ENCODE results near the gene UBC. TPM values are rescaled to one million over a fixed set of nuclear protein-coding genes. Genes with fewer than 3 reads are reported as not detected.
"Not testable (repeated sequence)": the region's sequence is repeated elsewhere in the genome, so short reads cannot be mapped to it uniquely, and the experiment has no call there.

The UBC gene
- total RNA-seq, 5 donors from 2014 or later (not counting 1 experiment from before 2014, with no cell fraction given) = 786 to 1,410 (median 885) TPM

DNA sequence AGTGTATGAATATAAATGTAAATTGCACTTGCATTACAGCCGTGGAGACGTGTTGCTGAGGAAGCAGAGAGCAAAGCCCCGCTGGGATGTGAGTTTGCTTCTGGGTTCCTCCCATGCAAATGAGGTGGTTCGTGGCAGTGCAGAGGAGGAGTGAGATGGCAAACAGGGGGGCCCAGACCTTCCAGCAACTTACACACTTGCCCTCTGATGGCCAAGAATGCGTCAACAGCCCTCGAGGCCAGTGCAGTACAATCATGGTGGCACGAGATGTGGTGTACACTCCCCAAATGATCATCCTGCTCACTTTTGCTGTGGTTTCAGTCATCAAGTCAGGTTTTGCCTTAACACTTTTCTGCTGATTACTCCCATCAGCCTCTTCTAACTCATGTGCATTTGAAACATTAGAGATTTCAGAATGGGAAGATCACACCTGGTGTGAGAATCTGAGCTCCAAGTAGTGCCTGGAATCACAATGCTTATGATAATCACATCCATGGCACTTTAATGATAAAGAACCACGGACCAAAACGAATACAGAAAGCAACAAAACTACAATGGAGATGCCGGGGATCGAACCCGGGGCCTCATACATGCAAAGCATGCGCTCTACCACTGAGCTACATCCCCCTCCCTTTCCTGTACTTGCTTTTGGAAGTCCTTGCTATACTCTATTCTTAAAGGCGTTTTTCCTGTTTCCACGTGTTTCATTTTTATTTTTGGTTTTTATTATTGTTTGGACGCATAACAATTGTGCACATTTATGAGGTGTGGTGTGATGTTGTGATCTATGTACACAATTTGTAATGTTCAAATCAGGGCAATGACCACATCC lies 7.0 kb upstream of the UBC start:
- Histone ChIP-seq H3K27ac (ENCODE audit: low read length) (peak overlapping the region; percentile 91), H3K4me3 (ENCODE audit: control insufficient read depth in 1 of 2, extremely low read depth in 1 of 2, low read length in 1 of 2) (peak overlapping the region; percentile 27 to 51), H3K27me3 (replicated peaks in 1 of 2; ENCODE audit: control insufficient read depth in 2 of 2, extremely low read depth in 1 of 2, insufficient read depth in 2 of 2, low read length in 1 of 2) (no peaks in the 10 kb centered on the region), H3K4me1 (ENCODE audit: control insufficient read depth in 1 of 2, extremely low read depth in 1 of 2, insufficient read depth in 2 of 2, low read length in 2 of 2) (peaks cover 41 to 65% of the 10 kb centered on the region in 2 experiments), H3K9me3 (no peaks in the 10 kb centered on the region), H3K36me3 (ENCODE audit: control insufficient read depth in 2 of 2, extremely low read depth in 1 of 2, insufficient read depth in 1 of 2, low read length in 1 of 2) (no peaks in the 10 kb centered on the region)
- peak overlapping the region; percentile 49 to 99 (median 74) for H3K4me3 Mint-ChIP-seq
- H3K27me3 Mint-ChIP-seq = no peaks in the 10 kb centered on the region
- 0% methylated on average over 11 of the region's 16 CpGs for WGBS (ENCODE audit: insufficient coverage)
- ChIA-PET CTCF (interaction anchor here in 1 of 2 donors (1.2 to 2.4 kb wide), 3 partner anchors 10 to 19 kb away, joined by 3 to 24 read pairs (median 13); no protein-coding TSS in a partner anchor), POLR2A (interaction anchor here in 1 of 2 donors (0.6 kb wide), 1 partner anchor 983 kb away, joined by 3 read pairs; no protein-coding TSS in a partner anchor)
- DNase-seq (peak; percentile 24 to 83 (median 53)), ATAC-seq (replicated peaks in 1 of 4) (peak in 3 of 4 experiments; percentile 6 to 25 (median 20))
- H3K9me3 Mint-ChIP-seq = no peaks in the 10 kb centered on the region
- H3K27ac Mint-ChIP-seq = peak overlapping the region; percentile 99
- peaks cover 62 to 69% (median 63%) of the 10 kb centered on the region in 3 donors for H3K4me1 Mint-ChIP-seq
- no peaks in the 10 kb centered on the region for H3K36me3 Mint-ChIP-seq

DNA sequence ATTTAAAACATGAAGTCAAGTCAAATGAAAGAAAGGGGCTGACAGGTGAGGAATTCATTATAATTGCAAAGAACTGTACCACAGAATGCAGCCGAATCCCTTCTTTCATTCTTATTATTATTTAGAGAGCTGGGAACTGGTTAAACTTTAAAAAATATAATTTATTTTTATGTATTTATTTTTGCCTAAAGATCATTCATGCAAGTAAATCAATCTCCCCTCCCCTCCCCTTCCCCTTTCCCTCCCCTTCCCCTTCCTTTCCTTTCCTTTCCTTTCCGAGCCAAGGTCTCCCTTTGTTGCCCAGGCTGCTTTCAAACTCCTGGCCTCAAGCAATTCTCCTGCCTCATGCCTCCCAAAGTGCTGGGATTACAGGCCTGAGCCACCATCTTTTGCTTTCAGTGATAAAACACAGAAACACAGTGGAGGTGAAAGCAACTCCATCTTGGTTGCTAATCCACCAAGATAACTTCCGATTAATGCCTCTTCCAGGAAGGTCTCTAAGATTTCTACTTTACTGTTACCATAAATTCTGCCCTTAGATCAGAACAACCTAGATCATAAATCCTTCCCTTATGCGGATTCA lies 6.0 kb upstream of the UBC start:
- Mint-ChIP-seq H3K4me3 (peak overlapping the region; percentile 62 to 99 (median 74)), H3K4me1 (peaks cover 66 to 75% (median 71%) of the 10 kb centered on the region in 3 donors), H3K27me3 (no peaks in the 10 kb centered on the region), H3K36me3 (no peaks in the 10 kb centered on the region), H3K9me3 (no peaks in the 10 kb centered on the region), H3K27ac (peak overlapping the region; percentile 99)
- Histone ChIP-seq H3K27ac (ENCODE audit: low read length) (peak overlapping the region; percentile 91), H3K4me3 (ENCODE audit: control insufficient read depth in 1 of 2, extremely low read depth in 1 of 2, low read length in 1 of 2) (peak overlapping the region in 1 of 2 donors; percentile 20), H3K4me1 (ENCODE audit: control insufficient read depth in 1 of 2, extremely low read depth in 1 of 2, insufficient read depth in 2 of 2, low read length in 2 of 2) (peaks cover 49 to 68% of the 10 kb centered on the region in 2 experiments), H3K9me3 (no peaks in the 10 kb centered on the region), H3K27me3 (replicated peaks in 1 of 2; ENCODE audit: control insufficient read depth in 2 of 2, extremely low read depth in 1 of 2, insufficient read depth in 2 of 2, low read length in 1 of 2) (no peaks in the 10 kb centered on the region), H3K36me3 (ENCODE audit: control insufficient read depth in 2 of 2, extremely low read depth in 1 of 2, insufficient read depth in 1 of 2, low read length in 1 of 2) (no peaks in the 10 kb centered on the region)
- ATAC-seq (replicated peaks in 1 of 4) (no peak), DNase-seq (no peak)
- WGBS (ENCODE audit: insufficient coverage) = 54% methylated on average over 2 of the region's 4 CpGs
- POLR2A ChIA-PET = interaction anchor here (0.6 to 3.2 kb wide), 3 partner anchors 10 to 312 kb away, joined by 4 to 23 read pairs (median 6); no protein-coding TSS in a partner anchor
- CTCF ChIA-PET = interaction anchor here in 1 of 2 donors (0.6 to 5.1 kb wide), 5 partner anchors 10 to 21 kb away, joined by 3 to 64 read pairs (median 13); no protein-coding TSS in a partner anchor

DNA sequence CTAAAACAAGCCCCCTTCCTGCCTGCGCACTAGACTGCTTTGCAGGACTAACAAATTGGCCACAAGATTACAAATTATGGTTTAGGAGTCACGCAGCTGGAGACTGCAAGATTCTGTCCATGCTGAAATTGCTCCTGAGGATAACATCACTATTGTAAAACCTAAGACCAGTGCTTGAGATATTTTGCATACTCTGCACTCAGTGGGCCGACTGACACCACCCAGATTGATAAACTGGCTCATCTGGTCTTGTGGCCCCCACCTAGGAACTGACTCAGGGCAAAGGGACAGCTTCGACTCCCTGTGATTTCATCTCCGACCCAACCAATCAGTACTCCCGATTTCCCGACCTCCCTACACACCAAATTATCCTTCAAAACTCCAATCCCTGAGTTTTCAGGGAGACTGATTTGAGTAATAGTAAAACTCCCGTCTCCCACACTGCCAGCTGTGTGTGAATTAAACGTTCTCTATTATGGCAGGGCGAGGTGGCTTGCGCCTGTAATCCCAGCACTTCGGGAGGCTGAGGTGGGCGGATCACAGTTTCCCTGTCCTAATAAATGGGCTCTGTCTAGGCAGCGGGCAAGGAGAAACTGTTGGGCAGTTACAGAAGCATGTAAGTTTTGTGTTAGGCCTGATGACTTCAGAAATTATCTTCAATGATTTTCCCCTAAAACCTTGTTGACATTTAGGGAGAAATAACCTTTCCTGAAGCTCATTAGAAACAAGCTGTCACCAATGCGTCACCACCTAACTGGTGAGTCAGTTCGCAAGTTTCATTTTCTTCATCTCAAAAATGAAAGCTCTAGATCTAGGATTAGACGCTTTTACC lies 5.3 kb upstream of the UBC start:
- ATAC-seq (replicated peaks in 1 of 4) = no peak
- peak in 11 of 35 experiments; percentile 14 to 80 (median 29) for DNase-seq
- POLR2A ChIA-PET = interaction anchor here (0.6 to 3.2 kb wide), 5 partner anchors 9 to 311 kb away, joined by 4 to 23 read pairs (median 6); no protein-coding TSS in a partner anchor
- Mint-ChIP-seq H3K36me3 (no peaks in the 10 kb centered on the region), H3K4me3 (peak overlapping the region; percentile 62 to 99 (median 72)), H3K4me1 (peaks cover 66 to 78% (median 75%) of the 10 kb centered on the region in 3 donors), H3K27me3 (peaks cover 0 to under 1% of the 10 kb centered on the region in 2 donors), H3K9me3 (no peaks in the 10 kb centered on the region), H3K27ac (peak overlapping the region; percentile 99)
- Histone ChIP-seq H3K9me3 (no peaks in the 10 kb centered on the region), H3K36me3 (ENCODE audit: control insufficient read depth in 2 of 2, extremely low read depth in 1 of 2, insufficient read depth in 1 of 2, low read length in 1 of 2) (no peaks in the 10 kb centered on the region), H3K27ac (ENCODE audit: low read length) (peak overlapping the region; percentile 91), H3K4me1 (ENCODE audit: control insufficient read depth in 1 of 2, extremely low read depth in 1 of 2, insufficient read depth in 2 of 2, low read length in 2 of 2) (peaks cover 54 to 73% of the 10 kb centered on the region in 2 experiments), H3K27me3 (replicated peaks in 1 of 2; ENCODE audit: control insufficient read depth in 2 of 2, extremely low read depth in 1 of 2, insufficient read depth in 2 of 2, low read length in 1 of 2) (no peaks in the 10 kb centered on the region), H3K4me3 (ENCODE audit: control insufficient read depth in 1 of 2, extremely low read depth in 1 of 2, low read length in 1 of 2) (peak overlapping the region in 1 of 2 donors; percentile 20)
- CTCF ChIA-PET = interaction anchor here (0.6 to 5.1 kb wide), 6 partner anchors 7 to 20 kb away, joined by 3 to 64 read pairs (median 10); no protein-coding TSS in a partner anchor
- 55% methylated on average over 6 of the region's 17 CpGs for WGBS (ENCODE audit: insufficient coverage)

DNA sequence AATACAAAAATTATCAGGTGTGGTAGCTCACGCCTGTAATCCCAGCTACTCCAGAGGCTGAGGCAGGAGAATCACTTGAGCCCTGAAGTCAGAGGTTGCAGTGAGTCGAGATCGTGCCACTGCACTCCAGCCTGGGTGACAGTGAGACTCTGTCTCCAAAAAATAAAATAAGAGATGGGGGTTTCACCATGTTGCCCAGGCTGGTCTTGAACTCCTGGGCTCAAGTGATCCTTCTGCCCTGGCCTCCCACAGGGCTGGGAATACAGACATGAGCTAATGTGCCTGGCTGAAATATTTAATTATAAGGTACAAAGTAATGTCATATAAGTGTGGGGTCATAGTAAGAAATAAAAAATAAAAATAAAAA lies 4.2 kb upstream of the UBC start:
- Mint-ChIP-seq H3K36me3 (peaks cover 11% of the 10 kb centered on the region), H3K27ac (peak overlapping the region; percentile 98 to 99), H3K4me1 (peaks cover 78 to 89% (median 81%) of the 10 kb centered on the region in 3 donors), H3K4me3 (peak overlapping the region; percentile 99 to 100 (median 100))
- not testable (repeated sequence) for DNase-seq; H3K9me3 Mint-ChIP-seq; H3K36me3 ChIP-seq (ENCODE audit: control insufficient read depth in 2 of 2, extremely low read depth in 1 of 2, insufficient read depth in 1 of 2, low read length in 1 of 2); H3K27me3 ChIP-seq (replicated peaks in 1 of 2; ENCODE audit: control insufficient read depth in 2 of 2, extremely low read depth in 1 of 2, insufficient read depth in 2 of 2, low read length in 1 of 2); H3K9me3 ChIP-seq; ATAC-seq (replicated peaks in 1 of 4); H3K27me3 Mint-ChIP-seq
- 80% methylated on average over 2 of the region's 3 CpGs for WGBS (ENCODE audit: insufficient coverage)
- ChIA-PET CTCF (interaction anchor here (2.3 to 5.1 kb wide), 5 partner anchors 8 to 22 kb away, joined by 7 to 64 read pairs (median 14); no protein-coding TSS in a partner anchor), POLR2A (interaction anchor here (1.3 to 3.2 kb wide), 3 partner anchors 8 to 21 kb away, joined by 5 to 23 read pairs (median 10); no protein-coding TSS in a partner anchor)
- peak overlapping the region in 1 of 2 donors; percentile 44 for H3K4me3 ChIP-seq (ENCODE audit: control insufficient read depth in 1 of 2, extremely low read depth in 1 of 2, low read length in 1 of 2)
- H3K4me1 ChIP-seq (ENCODE audit: control insufficient read depth in 1 of 2, extremely low read depth in 1 of 2, insufficient read depth in 2 of 2, low read length in 2 of 2) = peaks cover 54 to 75% of the 10 kb centered on the region in 2 experiments
- peak overlapping the region; percentile 91 for H3K27ac ChIP-seq (ENCODE audit: low read length)

DNA sequence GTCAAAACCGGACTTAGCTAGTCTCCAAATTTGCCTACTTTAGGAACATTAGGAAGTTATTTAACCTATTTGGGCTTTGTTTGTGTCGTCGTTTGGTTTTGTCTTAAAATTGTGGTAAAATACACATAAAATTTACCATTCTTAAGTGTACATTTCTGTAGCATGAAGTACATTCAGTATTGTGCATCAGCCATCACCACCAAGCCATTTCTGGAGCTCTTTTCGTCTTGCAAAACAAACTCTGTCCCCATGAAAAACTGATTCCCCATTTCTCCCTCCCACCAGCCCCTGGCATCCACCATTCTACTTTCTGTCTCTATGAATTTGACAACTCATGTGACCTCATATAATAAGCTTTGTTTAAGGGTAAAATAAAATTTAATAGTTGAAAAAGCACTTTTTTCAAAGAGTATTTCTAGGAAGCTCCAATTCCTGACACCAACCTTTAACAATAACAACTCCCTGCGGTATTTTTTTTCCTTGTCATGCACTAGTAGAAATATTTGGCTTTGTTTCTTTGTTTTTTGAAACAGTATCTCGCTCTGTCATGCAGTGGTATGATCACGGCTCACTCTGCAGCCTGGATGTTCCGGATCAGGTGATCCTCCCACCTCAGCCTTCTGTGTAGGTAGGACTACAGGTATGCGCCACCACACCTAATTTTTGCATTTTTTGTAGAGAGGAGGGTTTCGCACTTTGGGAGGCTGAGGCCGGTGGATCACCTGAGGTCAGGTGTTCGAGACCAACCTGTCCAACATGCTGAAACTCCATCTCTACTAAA lies 3.6 kb upstream of the UBC start:
- DNase-seq = no peak
- 54% methylated on average over 3 of the region's 12 CpGs for WGBS (ENCODE audit: insufficient coverage)
- Histone ChIP-seq H3K4me1 (ENCODE audit: control insufficient read depth in 1 of 2, extremely low read depth in 1 of 2, insufficient read depth in 2 of 2, low read length in 2 of 2) (peaks cover 57 to 79% of the 10 kb centered on the region in 2 experiments), H3K36me3 (ENCODE audit: control insufficient read depth in 2 of 2, extremely low read depth in 1 of 2, insufficient read depth in 1 of 2, low read length in 1 of 2) (peaks cover 0 to 6% of the 10 kb centered on the region in 2 donors), H3K4me3 (ENCODE audit: control insufficient read depth in 1 of 2, extremely low read depth in 1 of 2, low read length in 1 of 2) (peak overlapping the region; percentile 44 to 84), H3K9me3 (no peaks in the 10 kb centered on the region), H3K27me3 (replicated peaks in 1 of 2; ENCODE audit: control insufficient read depth in 2 of 2, extremely low read depth in 1 of 2, insufficient read depth in 2 of 2, low read length in 1 of 2) (no peaks in the 10 kb centered on the region), H3K27ac (ENCODE audit: low read length) (peak overlapping the region; percentile 91)
- peaks cover 83 to 94% (median 86%) of the 10 kb centered on the region in 3 donors for H3K4me1 Mint-ChIP-seq
- ChIA-PET CTCF (interaction anchor here (0.6 to 5.1 kb wide), 8 partner anchors 8 to 146 kb away, joined by 3 to 64 read pairs (median 10); no protein-coding TSS in a partner anchor), POLR2A (interaction anchor here (0.7 to 3.2 kb wide), 7 partner anchors 8 to 27 kb away, joined by 3 to 23 read pairs (median 7); no protein-coding TSS in a partner anchor)
- ATAC-seq (replicated peaks in 1 of 4) = no peak
- H3K36me3 Mint-ChIP-seq = peaks cover 16% of the 10 kb centered on the region
- peak overlapping the region; percentile 99 to 100 (median 100) for H3K4me3 Mint-ChIP-seq
- peaks cover 0 to 8% of the 10 kb centered on the region in 2 donors for H3K27me3 Mint-ChIP-seq
- peak overlapping the region; percentile 98 to 99 for H3K27ac Mint-ChIP-seq
- no peaks in the 10 kb centered on the region for H3K9me3 Mint-ChIP-seq

Measured in T-cell (primary cell).